K562 (cell line): ENCODE results near the gene DEGS2. TPM values are rescaled to one million over a fixed set of nuclear protein-coding genes. Genes with fewer than 3 reads are reported as not detected.

Source experiments
- ATF4 ChIP-seq: fragments of 450-650 bp; formaldehyde crosslinking; IDR thresholded peaks from 2 replicates; pipeline ENCODE4 v1.4.0; 2022; ENCODE audit warnings: mild to moderate bottlenecking, moderate library complexity
- DDX20 ChIP-seq: fragments of 450-650 bp; IDR thresholded peaks from 2 replicates; pipeline ENCODE4 v1.6.1; 2016; ENCODE audit warnings: missing genetic modification characterization, low read depth, mild to moderate bottlenecking, missing compliant biosample characterization, moderate library complexity
- ESRRA ChIP-seq: fragments of 450-650 bp; IDR thresholded peaks from 2 replicates; pipeline ENCODE4 v1.6.1; 2014; ENCODE audit warnings: low read depth, mild to moderate bottlenecking, moderate library complexity, borderline replicate concordance
- ESRRB ChIP-seq: fragments of 250-450 bp; sonication (Bioruptor Pico); IDR thresholded peaks from 2 replicates; pipeline ENCODE4 v1.5.0; 2020; ENCODE audit warnings: mild to moderate bottlenecking, moderate library complexity, borderline replicate concordance
- FIP1L1 ChIP-seq: fragments of 200-400 bp; formaldehyde crosslinking; IDR thresholded peaks from 2 replicates; pipeline ENCODE4 v1.6.1; 2018; ENCODE audit warnings: mild to moderate bottlenecking, low read depth, low read length; ENCODE audit not compliant: poor library complexity, severe bottlenecking
- GABPA ChIP-seq: fragments of 200-800 bp; sonication (Bioruptor generic); conservative IDR thresholded peaks from 2 replicates; pipeline ENCODE4 v1.6.1; 2016; ENCODE audit warnings: low read depth, missing genetic modification characterization, missing compliant biosample characterization
- IFI16 ChIP-seq: fragments of 250-450 bp; sonication (Bioruptor Pico); IDR thresholded peaks from 2 replicates; pipeline ENCODE4 v2.1.2; 2022; ENCODE audit warnings: mild to moderate bottlenecking, inconsistent platforms
- JUN ChIP-seq, 2 experiments: sonication (generic) in 1 of 2; formaldehyde crosslinking in 1 of 2; IDR thresholded peaks; 2 replicates each; pipeline versions ENCODE4 v1.6.1 to v1.8.0; 2012 to 2022; ENCODE audit warnings: borderline replicate concordance in 2 of 2, mild to moderate bottlenecking in 2 of 2, improper control_type of control experiment in 1 of 2, low read depth in 1 of 2, low read length in 1 of 2, missing genetic modification reagents in 1 of 2
- MEF2D ChIP-seq: conservative IDR thresholded peaks from 2 replicates; pipeline ENCODE4 v1.6.1; 2016; ENCODE audit warnings: low read depth, missing genetic modification characterization, missing compliant biosample characterization
- POLR2B ChIP-seq: fragments of 450-650 bp; IDR thresholded peaks from 2 replicates; pipeline ENCODE4 v1.6.1; 2018; ENCODE audit warnings: low read depth; ENCODE audit not compliant: partially characterized antibody
- POLR3A ChIP-seq: IDR thresholded peaks from 2 replicates; pipeline ENCODE4 v1.6.1; 2011; ENCODE audit warnings: borderline replicate concordance, mild to moderate bottlenecking, moderate library complexity; ENCODE audit not compliant: insufficient read length, insufficient read depth; ENCODE audit errors: extremely low read depth
- PRPF4 ChIP-seq: fragments of 200-400 bp; formaldehyde crosslinking; IDR thresholded peaks from one replicate; pipeline ENCODE4 v1.6.1; 2017; ENCODE audit warnings: low read length, low read depth, mild to moderate bottlenecking; ENCODE audit not compliant: insufficient read depth, poor library complexity, severe bottlenecking
- SAFB ChIP-seq: fragments of 200-400 bp; formaldehyde crosslinking; IDR thresholded peaks from 2 replicates; pipeline ENCODE4 v1.6.1; 2017; ENCODE audit warnings: low read depth, low read length, borderline replicate concordance
- SAFB2 ChIP-seq: fragments of 200-400 bp; formaldehyde crosslinking; IDR thresholded peaks from 2 replicates; pipeline ENCODE4 v1.6.1; 2018; ENCODE audit warnings: borderline replicate concordance, low read length, low read depth, moderate library complexity; ENCODE audit not compliant: severe bottlenecking
- SMAD1 ChIP-seq: fragments of 150-350 bp; IDR thresholded peaks from 2 replicates; pipeline ENCODE4 v1.6.1; 2014; ENCODE audit warnings: low read length, low read depth; ENCODE audit not compliant: partially characterized antibody
- SMARCA4 ChIP-seq: fragments of 450-650 bp; IDR thresholded peaks from 2 replicates; pipeline ENCODE4 v1.6.1; 2016
- VEZF1 ChIP-seq: fragments of 200-800 bp; sonication (Bioruptor generic); IDR thresholded peaks from 2 replicates; pipeline ENCODE4 v1.6.1; 2017; ENCODE audit warnings: missing genetic modification characterization, missing compliant biosample characterization
- ZNF280B ChIP-seq: fragments of 250-450 bp; sonication (Bioruptor Pico); IDR thresholded peaks from 2 replicates; pipeline ENCODE4 v1.5.1; 2021; ENCODE audit warnings: mild to moderate bottlenecking
- ZNF511 ChIP-seq: sonication (generic); formaldehyde crosslinking; IDR thresholded peaks from 2 replicates; pipeline ENCODE4 v1.8.0; 2022; ENCODE audit warnings: mild to moderate bottlenecking, missing genetic modification reagents
- ZNF77 ChIP-seq: fragments of 250-450 bp; sonication (Bioruptor Pico); IDR thresholded peaks from 2 replicates; pipeline ENCODE4 v1.5.0; 2020
- polyA plus RNA-seq, 8 experiments: library from polyadenylated mRNA; depleted of rRNA in 4 of 8; stranded (reverse) in 5 of 8; unstranded in 3 of 8; fragments of >200 nt; fragmentation: Nextera tagmentation in 2 of 8; fragmentation: Illumina TruSeq in 1 of 8; extraction: Ambion mirVana in 2 of 8; extraction: Trizol in 1 of 8; gene quantifications; 2 replicates each; pipeline versions ENCODE4 v1.2.1 to v1.2.3, GENCODE V29; 2011 to 2014; ENCODE audit warnings: inconsistent platforms in 1 of 8, missing spikeins in 1 of 8
- total RNA-seq, 7 experiments: library from RNA; depleted of rRNA in 6 of 7; stranded (reverse); fragments of >200 nt in 6 of 7; fragmentation: Illumina TruSeq in 2 of 7; extraction: Trizol in 2 of 7; gene quantifications; 2 replicates each; pipeline versions ENCODE4 v1.2.1 to v1.2.3, GENCODE V29; 2011 to 2021; ENCODE audit warnings: low replicate concordance in 1 of 7
- TF ChIP-seq, protein P1 (sequence below): fragments of 250-450 bp; sonication (Bioruptor Pico); IDR thresholded peaks from 2 replicates; pipeline ENCODE4 v1.8.0; 2022; ENCODE audit warnings: moderate library complexity, mild to moderate bottlenecking, inconsistent platforms

Gene DEGS2
- total and polyA plus RNA-seq, 9 of the 15 experiments (the other 6 are each of a cell fraction or from before 2014, with no cell fraction given) = 0.22 to 2.9 (median 0.70) TPM

GRCh38 chr14:100192672-100193416 lies 33.4 kb upstream of the DEGS2 start (continued):
- TF ChIP-seq ATF4 (CRISPR knock-in tag) (no peak), ZNF280B (no peak), GABPA (tag) (peak; percentile 80), SMARCA4 (peak; percentile 70), POLR2B (no peak), ESRRA (peak; percentile 78), SMAD1 (no peak), SAFB (0 out of 2 replicates have a peak, but pooled peaks have one; percentile 52), ESRRB (CRISPR knock-in tag) (no peak), FIP1L1 (peak; percentile 42), POLR3A (no peak), IFI16 (CRISPR knock-in tag) (no peak), VEZF1 (CRISPR knock-in tag) (peak; percentile 76), JUN (IDR thresholded peaks at IDR 0.05; ENCODE audit: borderline replicate concordance, low read depth, low read length) (no peak), JUN (CRISPR knock-in tag; IDR thresholded peaks at IDR 0.05; ENCODE audit: borderline replicate concordance) (no peak), ZNF511 (CRISPR knock-in tag) (no peak), ZNF77 (CRISPR knock-in tag) (no peak), PRPF4 (no peak), SAFB2 (no peak), DDX20 (tag) (no peak), MEF2D (tag) (no peak)
- TF ChIP-seq, protein P1, sequence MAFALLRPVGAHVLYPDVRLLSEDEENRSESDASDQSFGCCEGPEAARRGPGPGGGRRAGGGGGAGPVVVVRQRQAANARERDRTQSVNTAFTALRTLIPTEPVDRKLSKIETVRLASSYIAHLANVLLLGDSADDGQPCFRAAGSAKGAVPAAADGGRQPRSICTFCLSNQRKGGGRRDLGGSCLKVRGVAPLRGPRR (CRISPR knock-in tag) = no peak
